Fibroblast of lung (primary cell): ENCODE measurements around the gene TAF11L10. TPM values are rescaled to one million over a fixed set of nuclear protein-coding genes. Genes with fewer than 3 reads are reported as not detected.
"Not testable (repeated sequence)": the region's sequence is repeated elsewhere in the genome, so short reads cannot be mapped to it uniquely, and the experiment has no call there.

Experiments
- DNase-seq, 2 donors: peaks; one replicate each; pipeline versions ENCODE4 v3.0.0 to v3.0.0-alpha.2; 2010; ENCODE audit warnings: low read depth in 2 of 2
- H2AFZ ChIP-seq: 2 replicates; pipeline ENCODE4 v1.5.1; 2012; ENCODE audit warnings: low read length, control low read depth, inconsistent platforms
- H3K27ac ChIP-seq: 2 replicates; pipeline ENCODE4 v1.5.1; 2011; ENCODE audit warnings: low read length, control low read depth; ENCODE audit not compliant: insufficient read depth
- H3K27me3 ChIP-seq: 2 replicates; pipeline ENCODE4 v1.5.1; 2011; ENCODE audit warnings: mild to moderate bottlenecking, low read length; ENCODE audit not compliant: control insufficient read depth, insufficient read depth
- H3K36me3 ChIP-seq: 2 replicates; pipeline ENCODE4 v1.5.1; 2011; ENCODE audit warnings: low read length; ENCODE audit not compliant: control insufficient read depth, insufficient read depth
- H3K4me1 ChIP-seq: 2 replicates; pipeline ENCODE4 v1.5.1; 2011; ENCODE audit warnings: low read length; ENCODE audit not compliant: control insufficient read depth, insufficient read depth; ENCODE audit errors: extremely low read depth
- H3K4me2 ChIP-seq: 2 replicates; pipeline ENCODE4 v1.5.1; 2011; ENCODE audit warnings: low read length, control low read depth; ENCODE audit not compliant: insufficient read depth; ENCODE audit errors: extremely low read depth
- H3K4me3 ChIP-seq, 4 experiments: fragments of 200-600 bp in 1 of 4; sonication (generic) in 1 of 4; replicated peaks in 1 of 4; 2 replicates each; pipeline ENCODE4 v1.5.1; 2011 to 2016; ENCODE audit warnings: low read length in 4 of 4, low read depth in 3 of 4, mild to moderate bottlenecking in 3 of 4, control low read depth in 2 of 4, inconsistent platforms in 1 of 4, mixed read lengths in 1 of 4; ENCODE audit not compliant: insufficient read depth in 1 of 4; ENCODE audit errors: control extremely low read depth in 1 of 4
- H3K79me2 ChIP-seq: 2 replicates; pipeline ENCODE4 v1.5.1; 2012; ENCODE audit warnings: mild to moderate bottlenecking, low read length, inconsistent platforms; ENCODE audit not compliant: control insufficient read depth, insufficient read depth
- H3K9ac ChIP-seq: 2 replicates; pipeline ENCODE4 v1.5.1; 2011; ENCODE audit warnings: mild to moderate bottlenecking, low read length, control low read depth; ENCODE audit not compliant: insufficient read depth
- H3K9me3 ChIP-seq: 2 replicates; pipeline ENCODE4 v1.5.1; 2012; ENCODE audit warnings: low read depth, low read length; ENCODE audit not compliant: control insufficient read depth, insufficient read depth
- H4K20me1 ChIP-seq: 2 replicates; pipeline ENCODE4 v1.5.1; 2011; ENCODE audit warnings: low read length; ENCODE audit not compliant: control insufficient read depth, insufficient read depth; ENCODE audit errors: extremely low read depth
- EZH2 ChIP-seq: IDR thresholded peaks from 2 replicates; pipeline ENCODE4 v1.5.1; 2012; ENCODE audit warnings: low read length, control low read depth, mild to moderate bottlenecking; ENCODE audit errors: missing control alignments
- polyA plus RNA-seq, 2 donors: library from polyadenylated mRNA; depleted of rRNA in 1 of 2; stranded (reverse) in 1 of 2; unstranded in 1 of 2; fragments of >200 nt; gene quantifications; 2 replicates each; pipeline ENCODE4 v1.2.1, GENCODE V29; 2011 to 2012; ENCODE audit warnings: missing spikeins in 1 of 2
- total RNA-seq: library from RNA; depleted of rRNA; stranded (reverse); fragments of >200 nt; gene quantifications from 2 replicates; pipeline ENCODE4 v1.2.1, GENCODE V29; 2014
- TF ChIP-seq, protein P1 (sequence below), 2 donors: IDR thresholded peaks in 1 of 2; conservative IDR thresholded peaks in 1 of 2; 1 replicate in 1 of 2; 2 replicates in 1 of 2; pipeline ENCODE4 v1.5.1; 2011 to 2012; ENCODE audit warnings: low read length in 2 of 2, control low read depth in 1 of 2, inconsistent platforms in 1 of 2, low read depth in 1 of 2, mild to moderate bottlenecking in 1 of 2

The TAF11L10 gene
- total and polyA plus RNA-seq, 2 donors (not counting 1 experiment from before 2014, with no cell fraction given) = not detected

DNA sequence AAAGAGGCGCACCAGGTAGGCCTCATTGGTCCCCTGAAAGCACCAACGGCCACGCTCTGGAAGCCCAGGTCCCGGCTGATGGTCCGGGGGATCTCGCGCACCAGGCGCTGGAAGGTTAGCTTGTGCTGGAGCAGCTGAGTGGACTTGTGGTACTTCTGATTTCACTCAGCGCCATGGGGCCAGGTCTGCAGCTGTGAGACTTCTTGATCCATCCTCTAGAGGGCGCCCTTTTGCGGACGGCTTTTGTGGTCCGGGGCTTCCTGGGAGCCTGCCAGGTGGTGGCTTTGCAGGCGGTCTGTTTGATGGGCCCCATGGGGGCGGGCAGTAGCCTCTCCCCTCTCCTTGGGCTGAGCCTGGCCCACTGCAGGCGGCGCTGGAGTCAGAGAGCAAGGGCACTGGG, 23.0 kb upstream of the TAF11L10 start:
- Histone ChIP-seq H4K20me1 (no peaks in the 10 kb centered on the region), H3K27me3 (no peaks in the 10 kb centered on the region), H3K36me3 (no peaks in the 10 kb centered on the region), H3K4me3 (no peak overlapping the region), H3K27ac (no peak overlapping the region), H3K9ac (no peak overlapping the region), H3K79me2 (no peaks in the 10 kb centered on the region), H3K9me3 (no peaks in the 10 kb centered on the region), H3K4me1 (no peaks in the 10 kb centered on the region), H3K4me2 (no peak overlapping the region), H2AFZ (no peak overlapping the region)
- no peak for DNase-seq
- TF ChIP-seq EZH2 = no peak
- TF ChIP-seq, protein P1, sequence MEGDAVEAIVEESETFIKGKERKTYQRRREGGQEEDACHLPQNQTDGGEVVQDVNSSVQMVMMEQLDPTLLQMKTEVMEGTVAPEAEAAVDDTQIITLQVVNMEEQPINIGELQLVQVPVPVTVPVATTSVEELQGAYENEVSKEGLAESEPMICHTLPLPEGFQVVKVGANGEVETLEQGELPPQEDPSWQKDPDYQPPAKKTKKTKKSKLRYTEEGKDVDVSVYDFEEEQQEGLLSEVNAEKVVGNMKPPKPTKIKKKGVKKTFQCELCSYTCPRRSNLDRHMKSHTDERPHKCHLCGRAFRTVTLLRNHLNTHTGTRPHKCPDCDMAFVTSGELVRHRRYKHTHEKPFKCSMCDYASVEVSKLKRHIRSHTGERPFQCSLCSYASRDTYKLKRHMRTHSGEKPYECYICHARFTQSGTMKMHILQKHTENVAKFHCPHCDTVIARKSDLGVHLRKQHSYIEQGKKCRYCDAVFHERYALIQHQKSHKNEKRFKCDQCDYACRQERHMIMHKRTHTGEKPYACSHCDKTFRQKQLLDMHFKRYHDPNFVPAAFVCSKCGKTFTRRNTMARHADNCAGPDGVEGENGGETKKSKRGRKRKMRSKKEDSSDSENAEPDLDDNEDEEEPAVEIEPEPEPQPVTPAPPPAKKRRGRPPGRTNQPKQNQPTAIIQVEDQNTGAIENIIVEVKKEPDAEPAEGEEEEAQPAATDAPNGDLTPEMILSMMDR (conservative IDR thresholded peaks at IDR 0.05 in 1 of 2, IDR thresholded peaks at IDR 0.05 in 1 of 2; ENCODE audit: low read depth in 1 of 2, low read length in 2 of 2) = no peak

DNA sequence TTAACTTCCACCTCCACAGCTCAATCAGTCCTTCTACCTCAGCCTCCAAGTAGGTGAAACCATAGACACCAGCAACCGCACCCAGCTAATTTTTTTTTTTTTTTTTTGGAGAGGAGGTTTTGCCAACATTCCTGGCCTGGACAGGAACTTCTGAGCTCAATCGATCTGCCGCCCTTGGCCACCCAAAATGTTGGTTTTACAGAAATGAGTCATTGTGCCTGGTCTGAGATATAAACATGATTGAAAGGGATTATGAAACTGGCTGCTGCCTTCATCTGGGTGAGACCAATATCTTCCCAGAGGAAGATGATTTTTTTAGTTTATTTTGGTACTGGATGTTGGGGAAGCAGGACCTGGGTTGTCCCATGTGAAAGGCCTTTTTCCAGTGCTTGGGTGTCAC, 21.7 kb upstream of the TAF11L10 start:
- Histone ChIP-seq H3K27ac (no peak overlapping the region), H2AFZ (no peak overlapping the region), H3K27me3 (no peaks in the 10 kb centered on the region), H3K4me1 (no peaks in the 10 kb centered on the region), H3K4me3 (no peak overlapping the region), H3K9ac (no peak overlapping the region), H3K4me2 (no peak overlapping the region), H3K79me2 (no peaks in the 10 kb centered on the region), H4K20me1 (no peaks in the 10 kb centered on the region), H3K36me3 (no peaks in the 10 kb centered on the region), H3K9me3 (no peaks in the 10 kb centered on the region)
- no peak for DNase-seq
- TF ChIP-seq, protein P1 (conservative IDR thresholded peaks at IDR 0.05 in 1 of 2, IDR thresholded peaks at IDR 0.05 in 1 of 2; ENCODE audit: low read depth in 1 of 2, low read length in 2 of 2) = no peak
- no peak for TF ChIP-seq EZH2

DNA sequence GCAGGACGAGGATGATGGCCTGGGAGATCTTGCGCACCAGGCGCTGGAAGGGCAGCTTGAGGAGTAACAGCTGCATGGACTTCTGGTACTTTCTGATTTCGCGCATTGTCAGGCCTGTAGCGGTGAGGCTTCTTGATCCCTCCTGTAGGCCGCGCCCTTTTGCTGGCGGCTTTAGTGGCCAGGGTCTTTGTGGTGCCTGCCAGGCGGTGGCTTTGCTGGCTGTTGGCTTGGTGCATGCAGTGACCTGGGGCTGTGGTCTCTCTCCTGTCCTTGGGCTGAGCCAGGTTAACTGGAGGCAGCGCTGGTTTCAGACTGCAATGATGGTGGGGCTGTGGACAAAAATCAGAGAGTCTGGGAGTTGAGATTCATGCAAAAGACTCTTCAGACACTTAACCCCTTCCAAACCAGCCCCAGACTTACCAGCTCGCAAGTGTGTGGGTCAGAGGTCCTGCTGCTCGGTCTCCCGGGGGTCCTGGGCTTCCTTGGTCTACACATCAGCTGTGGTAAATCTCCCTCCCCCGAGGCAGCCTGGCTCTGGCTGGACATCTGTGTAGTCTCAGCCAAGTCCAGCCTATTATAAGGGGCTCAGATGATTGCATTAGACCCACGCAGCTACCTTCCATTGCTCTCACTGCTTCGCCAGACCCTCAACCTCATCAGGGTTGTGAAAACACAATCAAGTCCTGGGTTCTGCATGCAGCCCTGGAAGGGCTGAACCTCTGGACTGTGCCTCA, 17.4 kb upstream of the TAF11L10 start:
- no peaks in the 10 kb centered on the region for H3K4me1 ChIP-seq
- H3K36me3 ChIP-seq = no peaks in the 10 kb centered on the region
- no peaks in the 10 kb centered on the region for H3K79me2 ChIP-seq
- no peak overlapping the region for H3K9ac ChIP-seq
- no peak overlapping the region for H2AFZ ChIP-seq
- no peak overlapping the region for H3K27ac ChIP-seq
- TF ChIP-seq, protein P1 (conservative IDR thresholded peaks at IDR 0.05 in 1 of 2, IDR thresholded peaks at IDR 0.05 in 1 of 2; ENCODE audit: low read depth in 1 of 2, low read length in 2 of 2) = no peak
- TF ChIP-seq EZH2 = no peak
- no peak overlapping the region for H3K4me3 ChIP-seq
- no peak overlapping the region for H3K4me2 ChIP-seq
- no peaks in the 10 kb centered on the region for H3K27me3 ChIP-seq
- H3K9me3 ChIP-seq = no peaks in the 10 kb centered on the region
- DNase-seq = no peak
- H4K20me1 ChIP-seq = no peaks in the 10 kb centered on the region

DNA sequence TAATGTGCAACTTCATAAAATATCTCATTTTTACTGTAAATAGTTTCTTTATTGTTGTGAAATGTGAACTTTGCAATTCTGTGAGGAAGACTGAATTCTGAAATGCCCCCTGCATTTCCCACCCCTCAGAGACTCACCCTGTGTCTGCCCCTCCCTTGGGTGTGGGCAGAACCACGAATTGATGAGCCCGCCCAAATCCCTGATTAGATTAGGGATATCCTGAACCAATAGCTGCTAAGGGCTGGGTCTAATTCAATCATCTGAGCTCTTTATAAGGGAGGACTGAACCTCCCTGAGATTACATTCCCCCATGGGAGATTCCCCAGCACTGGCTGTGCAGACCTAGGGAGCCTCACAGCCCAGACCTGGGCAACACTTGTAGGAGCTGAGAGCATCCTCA, 12.5 kb upstream of the TAF11L10 start, which contains the start of gene TAF11L12:
Gene TAF11L12, plus strand, starts transcription at position 301 of the 400 bp plus-strand sequence.
- not testable (repeated sequence) for H3K27me3 ChIP-seq, DNase-seq, H3K4me2 ChIP-seq, H4K20me1 ChIP-seq, H3K27ac ChIP-seq, H3K9ac ChIP-seq, H3K4me3 ChIP-seq, H3K9me3 ChIP-seq, H2AFZ ChIP-seq, H3K79me2 ChIP-seq, H3K4me1 ChIP-seq, H3K36me3 ChIP-seq

DNA sequence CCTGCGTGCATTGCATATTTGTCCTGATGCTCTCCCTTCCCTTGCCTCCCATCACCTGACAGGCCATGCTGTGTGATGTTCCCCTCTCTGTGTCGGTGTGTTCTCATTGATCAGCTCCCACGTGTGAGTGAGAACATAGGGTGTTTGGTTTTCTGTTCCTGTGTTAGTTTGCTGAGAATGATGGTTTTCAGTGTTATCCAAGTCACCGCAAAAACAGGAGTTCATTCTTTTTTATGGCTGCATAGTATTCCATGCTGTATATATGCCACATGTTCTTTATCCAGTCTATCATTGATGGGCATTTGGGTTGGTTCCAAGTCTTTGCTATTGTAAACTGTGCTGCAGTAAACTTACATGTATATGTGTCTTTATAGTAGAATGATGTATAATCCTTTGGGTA, 9.8 kb upstream of the TAF11L10 start:
- H4K20me1 ChIP-seq, H3K79me2 ChIP-seq, H2AFZ ChIP-seq, H3K4me2 ChIP-seq, H3K9ac ChIP-seq, H3K4me1 ChIP-seq, DNase-seq, H3K4me3 ChIP-seq, H3K9me3 ChIP-seq, H3K36me3 ChIP-seq, H3K27me3 ChIP-seq, H3K27ac ChIP-seq: not testable (repeated sequence)
